Stimulated activated CD4-positive, alpha-beta T cell treated with anti-CD3 and anti-CD28 coated beads, TNF-alpha, amount 100 ng/mL, for 4 hours (primary cell): ENCODE data around the gene BICDL1.

Source experiments
- DNase-seq, 3 experiments: peaks; one replicate each; pipeline ENCODE4 v3.0.0-alpha.2; 2020; ENCODE audit warnings: low read depth in 3 of 3

The BICDL1 gene

GRCh38 chr12:120054293-120054692 lies 65.3 kb downstream of the BICDL1 start:
- no peak for DNase-seq

- DNase-seq = no peak
Measured at GRCh38 chr12:120055231-120056000, 66.4 kb downstream of the BICDL1 start.

- no peak for DNase-seq
Measured at GRCh38 chr12:120056739-120057138, 67.7 kb downstream of the BICDL1 start.

GRCh38 chr12:120060196-120060595 lies 71.2 kb downstream of the BICDL1 start:
- no peak for DNase-seq

- no peak for DNase-seq
Measured at GRCh38 chr12:120060717-120061116, 71.7 kb downstream of the BICDL1 start.

- DNase-seq = no peak
Measured at GRCh38 chr12:120061575-120062214, 72.7 kb downstream of the BICDL1 start.

- DNase-seq = no peak
Measured at GRCh38 chr12:120062976-120063579, 74.0 kb downstream of the BICDL1 start.

- no peak for DNase-seq
Measured at GRCh38 chr12:120064054-120064940, 75.3 kb downstream of the BICDL1 start.

- no peak for DNase-seq
Measured at GRCh38 chr12:120065472-120065871, 76.4 kb downstream of the BICDL1 start.

GRCh38 chr12:120066341-120066740 lies 77.3 kb downstream of the BICDL1 start:
- DNase-seq = no peak

- DNase-seq = no peak
Measured at GRCh38 chr12:120067084-120067869, 78.2 kb downstream of the BICDL1 start.

GRCh38 chr12:120067901-120068300 lies 78.9 kb downstream of the BICDL1 start:
- DNase-seq = no peak

GRCh38 chr12:120069278-120069677 lies 80.2 kb downstream of the BICDL1 start:
- no peak for DNase-seq

- no peak for DNase-seq
Measured at GRCh38 chr12:120071493-120072020, 82.5 kb downstream of the BICDL1 start.

GRCh38 chr12:120072472-120073249 lies 83.6 kb downstream of the BICDL1 start:
- DNase-seq = no peak

- no peak for DNase-seq
Measured at GRCh38 chr12:120075034-120075616, 86.1 kb downstream of the BICDL1 start.

- DNase-seq = no peak
Measured at GRCh38 chr12:120076651-120077050, 87.6 kb downstream of the BICDL1 start.

- no peak for DNase-seq
Measured at GRCh38 chr12:120077260-120077659, 88.2 kb downstream of the BICDL1 start.

- DNase-seq = no peak
Measured at GRCh38 chr12:120078868-120079267, 89.8 kb downstream of the BICDL1 start.
